GM12878 (cell line): ENCODE measurements around the gene ATP6V0A4. TPM values are rescaled to one million over a fixed set of nuclear protein-coding genes. Genes with fewer than 3 reads are reported as not detected.

Experiments used
- ATAC-seq: fragments of 200-7000 bp; cut with Tn5 transposase; 3 replicates; pipeline ENCODE4 v1.9.1; 2020; ENCODE audit warnings: mild to moderate bottlenecking, moderate library complexity
- BruUV-seq: library from RNA; stranded (reverse); fragments of 400-500 nt; replicated peaks from 2 replicates; lab custom pipeline; 2021; lab: Mats Ljungman, UMichigan
- CTCF ChIA-PET: fragments of 300-600 bp; sonication (Branson Sonifier 250); formaldehyde crosslinking; extraction: SDS; loops from one replicate; lab custom pipeline; 2021; ENCODE audit warnings: inconsistent platforms; lab: Yijun Ruan, JAX
- POLR2A ChIA-PET: fragments of 350-600 bp; formaldehyde crosslinking; extraction: SDS; loops from one replicate; lab custom pipeline; 2021; ENCODE audit warnings: inconsistent platforms; lab: Charles Lee
- RAD21 ChIA-PET: fragments of 300-600 bp; sonication (Branson Sonifier 250); formaldehyde crosslinking; loops from one replicate; lab custom pipeline; 2023; ENCODE audit warnings: antibody characterized with exemption; ENCODE audit not compliant: unreplicated experiment; lab: Charles Lee
- SMC1A ChIA-PET: fragments of 300-600 bp; sonication (Branson Sonifier 250); formaldehyde crosslinking; loops from one replicate; lab custom pipeline; 2023; ENCODE audit not compliant: unreplicated experiment, uncharacterized antibody; lab: Charles Lee
- DNase-seq: peaks from one replicate; pipeline ENCODE4 v3.0.0-alpha.2; 2011; ENCODE audit warnings: low read depth, low spot score
- FAIRE-seq: peaks from 3 replicates; lab custom pipeline; 2011; peaks lifted over from hg19 to GRCh38; lab: Jason Lieb, UNC
- H2AFZ ChIP-seq: 2 replicates; pipeline ENCODE4 v1.6.0; 2011; ENCODE audit warnings: low read depth, low read length, control low read depth; ENCODE audit not compliant: control insufficient read depth
- H3K27ac ChIP-seq: 2 replicates; pipeline ENCODE4 v1.5.1; 2011; ENCODE audit warnings: control low read depth; ENCODE audit not compliant: control insufficient read depth, insufficient read depth
- H3K27me3 ChIP-seq, 2 experiments: replicated peaks in 1 of 2; 2 replicates each; pipeline versions ENCODE4 v1.6.0 to v1.6.1; 2011; ENCODE audit warnings: low read length in 1 of 2; ENCODE audit not compliant: control insufficient read depth in 2 of 2, insufficient read depth in 2 of 2
- H3K36me3 ChIP-seq, 2 experiments: 2 replicates each; pipeline ENCODE4 v1.5.1; 2011; ENCODE audit warnings: low read length in 1 of 2; ENCODE audit not compliant: control insufficient read depth in 2 of 2, insufficient read depth in 2 of 2
- H3K4me1 ChIP-seq: 2 replicates; pipeline ENCODE4 v1.6.1; 2011; ENCODE audit warnings: mild to moderate bottlenecking, low read length, moderate library complexity, mixed read lengths; ENCODE audit not compliant: control insufficient read depth, insufficient read depth
- H3K4me2 ChIP-seq: 2 replicates; pipeline ENCODE4 v1.6.0; 2011; ENCODE audit warnings: control low read depth; ENCODE audit not compliant: control insufficient read depth, insufficient read depth
- H3K4me3 ChIP-seq: fragments of 200-600 bp; sonication (generic); 2 replicates; pipeline ENCODE4 v1.5.1; 2016
- H3K79me2 ChIP-seq: 2 replicates; pipeline ENCODE4 v1.6.0; 2011; ENCODE audit warnings: low read length; ENCODE audit not compliant: control insufficient read depth, insufficient read depth
- H3K9ac ChIP-seq: 2 replicates; pipeline ENCODE4 v1.8.0; 2011; ENCODE audit warnings: low read length, control low read depth, mixed read lengths; ENCODE audit not compliant: control insufficient read depth, insufficient read depth
- H3K9me3 ChIP-seq: replicated peaks from 3 replicates; pipeline ENCODE4 v1.5.1; 2011; ENCODE audit warnings: mild to moderate bottlenecking, low read length; ENCODE audit not compliant: control insufficient read depth, insufficient read depth
- H4K20me1 ChIP-seq: 2 replicates; pipeline ENCODE4 v1.6.0; 2011; ENCODE audit not compliant: control insufficient read depth, insufficient read depth
- CHD2 ChIP-seq: IDR thresholded peaks from 2 replicates; pipeline ENCODE4 v1.6.1; 2011; ENCODE audit warnings: low read depth, low read length, improper control_type of control experiment, borderline replicate concordance
- CHD4 ChIP-seq: fragments of 200-600 bp; sonication (generic); IDR thresholded peaks from 2 replicates; pipeline ENCODE4 v1.6.1; 2016; ENCODE audit warnings: mild to moderate bottlenecking
- EGR1 ChIP-seq, 2 experiments: IDR thresholded peaks; 1 replicate in 1 of 2; 2 replicates in 1 of 2; pipeline ENCODE4 v1.6.1; 2011 to 2012; ENCODE audit warnings: low read depth in 2 of 2, low read length in 2 of 2, borderline replicate concordance in 1 of 2, mild to moderate bottlenecking in 1 of 2, moderate library complexity in 1 of 2
- FOXM1 ChIP-seq: IDR thresholded peaks from 2 replicates; pipeline ENCODE4 v1.6.1; 2012; ENCODE audit warnings: low read depth, mild to moderate bottlenecking, inconsistent platforms, low read length, moderate library complexity
- IRF4 ChIP-seq: IDR thresholded peaks from 2 replicates; pipeline ENCODE4 v1.6.1; 2011; ENCODE audit warnings: low read depth, low read length
- MYB ChIP-seq: fragments of 150-350 bp; IDR thresholded peaks from 2 replicates; pipeline ENCODE4 v1.6.1; 2014; ENCODE audit warnings: mild to moderate bottlenecking, low read depth, low read length, borderline replicate concordance
- NBN ChIP-seq: fragments of 450-650 bp; IDR thresholded peaks from 2 replicates; pipeline ENCODE4 v1.6.1; 2016
- PAX8 ChIP-seq: fragments of 450-650 bp; IDR thresholded peaks from 2 replicates; pipeline ENCODE4 v1.6.1; 2017; ENCODE audit warnings: mild to moderate bottlenecking, moderate library complexity
- RFX5 ChIP-seq: IDR thresholded peaks from 2 replicates; pipeline ENCODE4 v1.6.1; 2011; ENCODE audit warnings: low read depth, low read length, improper control_type of control experiment
- SMC3 ChIP-seq: IDR thresholded peaks from 2 replicates; pipeline ENCODE4 v1.6.1; 2011; ENCODE audit warnings: low read length, improper control_type of control experiment, borderline replicate concordance
- SREBF1 ChIP-seq: IDR thresholded peaks from 2 replicates; pipeline ENCODE4 v1.6.1; 2012; ENCODE audit warnings: mild to moderate bottlenecking, low read length
- TCF3 ChIP-seq: IDR thresholded peaks from 2 replicates; pipeline ENCODE4 v1.6.1; 2012; ENCODE audit warnings: low read depth, mild to moderate bottlenecking, low read length, borderline replicate concordance; ENCODE audit not compliant: insufficient read depth
- ZNF24 ChIP-seq: fragments of 450-650 bp; IDR thresholded peaks from 2 replicates; pipeline ENCODE4 v1.6.1; 2017; ENCODE audit warnings: antibody characterized with exemption, mild to moderate bottlenecking
- WGBS: methylation state at CpG from one replicate; pipeline ENCODE4 v1.1.6; 2016; ENCODE audit warnings: low lambda C conversion rate; ENCODE audit not compliant: insufficient replicate concordance, insufficient coverage; ENCODE audit errors: missing lambda C conversion rate; 5-methylcytosine and 5-hydroxymethylcytosine counted together
- in situ Hi-C: fragments of 300-500 bp; cut with MboI; formaldehyde crosslinking; loops from 9 replicates; pipeline ENCODE4 v1.14.3; 2018; ENCODE audit warnings: mixed read lengths
- intact Hi-C: fragments of 100-400 bp; cut with micrococcal nuclease; formaldehyde crosslinking; loops from one replicate; pipeline ENCODE4 v1.14.2; 2022; ENCODE audit not compliant: unreplicated experiment
- polyA plus RNA-seq, 11 experiments: library from polyadenylated mRNA; depleted of rRNA in 4 of 11; unstranded in 6 of 11; stranded (reverse) in 5 of 11; fragments of >200 nt; fragmentation: Nextera tagmentation in 4 of 11; fragmentation: Illumina TruSeq in 1 of 11; extraction: Ambion mirVana in 4 of 11; extraction: Trizol in 1 of 11; gene quantifications; 1 replicate in 1 of 11; 2 replicates in 10 of 11; pipeline versions ENCODE4 v1.2.1 to v1.2.3, GENCODE V29; 2011 to 2016; ENCODE audit warnings: inconsistent platforms in 2 of 11, missing spikeins in 2 of 11, low read depth in 1 of 11
- total RNA-seq, 4 experiments: library from RNA; depleted of rRNA in 3 of 4; stranded (reverse); fragments of >200 nt in 3 of 4; fragmentation: Illumina TruSeq in 1 of 4; extraction: Trizol in 1 of 4; gene quantifications; 2 replicates each; pipeline versions ENCODE4 v1.2.1 to v1.2.3, GENCODE V29; 2013 to 2021
- TF ChIP-seq, protein P1 (sequence below): fragments of 450-650 bp; IDR thresholded peaks from 2 replicates; pipeline ENCODE4 v1.6.1; 2017; ENCODE audit warnings: low read depth, mild to moderate bottlenecking, moderate library complexity
- TF ChIP-seq, protein P2 (sequence below): fragments of 450-650 bp; IDR thresholded peaks from 2 replicates; pipeline ENCODE4 v1.6.1; 2016; ENCODE audit warnings: mild to moderate bottlenecking
- TF ChIP-seq, protein P3 (sequence below): fragments of 450-650 bp; IDR thresholded peaks from 2 replicates; pipeline ENCODE4 v1.6.1; 2017; ENCODE audit warnings: mild to moderate bottlenecking, low read depth, inconsistent platforms; ENCODE audit not compliant: poor library complexity, severe bottlenecking

ATP6V0A4 gene
- total and polyA plus RNA-seq, 10 of the 15 experiments (the other 5 are each of a cell fraction or from before 2014, with no cell fraction given): not detected

DNA sequence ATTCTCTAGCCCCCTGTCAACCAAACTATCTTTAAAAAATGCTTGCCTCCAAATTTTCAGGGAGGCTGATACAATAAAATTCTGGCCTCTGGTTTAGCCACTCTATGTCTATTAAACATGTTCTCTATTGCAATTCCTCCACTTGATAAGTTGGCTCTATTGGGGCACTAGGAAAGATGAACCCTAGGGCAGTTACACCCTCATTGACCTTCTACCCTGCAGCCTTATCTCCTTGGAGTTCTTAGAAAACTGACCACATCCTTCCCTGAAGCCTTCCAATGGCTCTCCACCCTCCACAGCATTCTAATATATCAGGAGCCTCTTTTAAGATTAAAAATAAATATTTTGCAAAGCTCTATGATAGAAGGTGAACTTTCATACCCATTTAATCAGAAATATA, 127.4 kb downstream of the ATP6V0A4 start (continued):
- TF ChIP-seq ZNF24 (no peak), SMC3 (no peak)

DNA sequence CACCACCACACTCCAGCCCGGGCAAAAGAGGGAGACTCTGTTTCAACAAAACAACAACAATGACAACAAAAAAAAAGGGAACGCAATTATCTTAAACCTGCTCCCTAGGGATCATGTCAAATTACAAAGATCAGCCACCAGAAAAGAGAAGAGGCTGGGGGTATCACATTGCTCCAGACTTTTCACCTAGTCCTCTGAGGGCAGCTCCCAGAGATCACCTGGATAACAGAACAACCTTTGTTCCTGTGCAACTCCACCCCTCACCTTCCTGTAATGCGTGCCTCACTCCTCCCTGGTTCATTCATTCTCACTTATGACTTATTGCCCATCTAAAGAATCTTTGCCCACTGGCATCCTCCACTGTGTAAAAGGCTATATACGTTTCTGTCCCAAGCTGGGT, 128.6 kb downstream of the ATP6V0A4 start:
- ChIA-PET POLR2A (interaction anchor here (0.6 kb wide), 1 partner anchor 141 kb away, joined by 4 read pairs; no protein-coding TSS in a partner anchor), RAD21 (no interaction called here), CTCF (no interaction called here), SMC1A (no interaction called here)
- WGBS: 29% methylated on average over 4 of the region's 4 CpGs
- FAIRE-seq (no peak), ATAC-seq (no peak), DNase-seq (no peak)
- Histone ChIP-seq H3K79me2 (no peaks in the 10 kb centered on the region), H3K4me3 (no peak overlapping the region), H3K36me3 (no peaks in the 10 kb centered on the region), H3K27me3 (no peaks in the 10 kb centered on the region), H3K9me3 (no peaks in the 10 kb centered on the region; the same call in 2 of the 3 replicates), H3K9ac (no peak overlapping the region), H3K4me2 (no peak overlapping the region), H3K27ac (no peak overlapping the region), H4K20me1 (no peaks in the 10 kb centered on the region), H2AFZ (no peak overlapping the region), H3K4me1 (no peaks in the 10 kb centered on the region)
- intact Hi-C loops: no loop called here
- no peak for TF ChIP-seq IRF4
- TF ChIP-seq EGR1 (IDR thresholded peaks at IDR 0.05; ENCODE audit: borderline replicate concordance in 1 of 2, low read depth in 2 of 2, low read length in 2 of 2): no peak
- TF ChIP-seq MYB: no peak
- TF ChIP-seq CHD4: no peak
- TF ChIP-seq FOXM1: no peak
- no peak for TF ChIP-seq SREBF1
- no peak for TF ChIP-seq PAX8
- TF ChIP-seq TCF3: no peak
- TF ChIP-seq, protein P1, sequence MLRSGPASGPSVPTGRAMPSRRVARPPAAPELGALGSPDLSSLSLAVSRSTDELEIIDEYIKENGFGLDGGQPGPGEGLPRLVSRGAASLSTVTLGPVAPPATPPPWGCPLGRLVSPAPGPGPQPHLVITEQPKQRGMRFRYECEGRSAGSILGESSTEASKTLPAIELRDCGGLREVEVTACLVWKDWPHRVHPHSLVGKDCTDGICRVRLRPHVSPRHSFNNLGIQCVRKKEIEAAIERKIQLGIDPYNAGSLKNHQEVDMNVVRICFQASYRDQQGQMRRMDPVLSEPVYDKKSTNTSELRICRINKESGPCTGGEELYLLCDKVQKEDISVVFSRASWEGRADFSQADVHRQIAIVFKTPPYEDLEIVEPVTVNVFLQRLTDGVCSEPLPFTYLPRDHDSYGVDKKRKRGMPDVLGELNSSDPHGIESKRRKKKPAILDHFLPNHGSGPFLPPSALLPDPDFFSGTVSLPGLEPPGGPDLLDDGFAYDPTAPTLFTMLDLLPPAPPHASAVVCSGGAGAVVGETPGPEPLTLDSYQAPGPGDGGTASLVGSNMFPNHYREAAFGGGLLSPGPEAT: no peak
- TF ChIP-seq NBN: no peak
- no peak for TF ChIP-seq CHD2
- TF ChIP-seq, protein P2, sequence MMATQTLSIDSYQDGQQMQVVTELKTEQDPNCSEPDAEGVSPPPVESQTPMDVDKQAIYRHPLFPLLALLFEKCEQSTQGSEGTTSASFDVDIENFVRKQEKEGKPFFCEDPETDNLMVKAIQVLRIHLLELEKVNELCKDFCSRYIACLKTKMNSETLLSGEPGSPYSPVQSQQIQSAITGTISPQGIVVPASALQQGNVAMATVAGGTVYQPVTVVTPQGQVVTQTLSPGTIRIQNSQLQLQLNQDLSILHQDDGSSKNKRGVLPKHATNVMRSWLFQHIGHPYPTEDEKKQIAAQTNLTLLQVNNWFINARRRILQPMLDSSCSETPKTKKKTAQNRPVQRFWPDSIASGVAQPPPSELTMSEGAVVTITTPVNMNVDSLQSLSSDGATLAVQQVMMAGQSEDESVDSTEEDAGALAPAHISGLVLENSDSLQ: no peak
- no peak for TF ChIP-seq RFX5
- TF ChIP-seq, protein P3, sequence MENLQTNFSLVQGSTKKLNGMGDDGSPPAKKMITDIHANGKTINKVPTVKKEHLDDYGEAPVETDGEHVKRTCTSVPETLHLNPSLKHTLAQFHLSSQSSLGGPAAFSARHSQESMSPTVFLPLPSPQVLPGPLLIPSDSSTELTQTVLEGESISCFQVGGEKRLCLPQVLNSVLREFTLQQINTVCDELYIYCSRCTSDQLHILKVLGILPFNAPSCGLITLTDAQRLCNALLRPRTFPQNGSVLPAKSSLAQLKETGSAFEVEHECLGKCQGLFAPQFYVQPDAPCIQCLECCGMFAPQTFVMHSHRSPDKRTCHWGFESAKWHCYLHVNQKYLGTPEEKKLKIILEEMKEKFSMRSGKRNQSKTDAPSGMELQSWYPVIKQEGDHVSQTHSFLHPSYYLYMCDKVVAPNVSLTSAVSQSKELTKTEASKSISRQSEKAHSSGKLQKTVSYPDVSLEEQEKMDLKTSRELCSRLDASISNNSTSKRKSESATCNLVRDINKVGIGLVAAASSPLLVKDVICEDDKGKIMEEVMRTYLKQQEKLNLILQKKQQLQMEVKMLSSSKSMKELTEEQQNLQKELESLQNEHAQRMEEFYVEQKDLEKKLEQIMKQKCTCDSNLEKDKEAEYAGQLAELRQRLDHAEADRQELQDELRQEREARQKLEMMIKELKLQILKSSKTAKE: no peak
- in situ Hi-C loops: no loop called here
- no TSS peak for BruUV-seq
